Hepatocyte (in vitro differentiated cells): ENCODE data around the gene ZNF689. TPM values are rescaled to one million over a fixed set of nuclear protein-coding genes. Genes with fewer than 3 reads are reported as not detected.

Experiments
- DNase-seq: peaks from one replicate; pipeline ENCODE4 v3.0.0-alpha.2; 2016; ENCODE audit warnings: low spot score
- H2AFZ ChIP-seq: fragments of 200-600 bp; sonication (generic); 2 replicates; pipeline ENCODE4 v1.6.0; 2016; ENCODE audit warnings: antibody characterized with exemption, mild to moderate bottlenecking
- H3K27ac ChIP-seq: fragments of 200-600 bp; sonication (generic); 2 replicates; pipeline ENCODE4 v1.5.1; 2016; ENCODE audit warnings: mild to moderate bottlenecking
- H3K27me3 ChIP-seq: fragments of 200-600 bp; sonication (generic); 2 replicates; pipeline ENCODE4 v1.6.1; 2016
- H3K36me3 ChIP-seq: fragments of 200-600 bp; sonication (generic); replicated peaks from 2 replicates; pipeline ENCODE4 v1.5.1; 2016; ENCODE audit warnings: low read depth; ENCODE audit not compliant: insufficient read depth
- H3K4me1 ChIP-seq: fragments of 200-600 bp; sonication (generic); 2 replicates; pipeline ENCODE4 v1.5.1; 2016; ENCODE audit warnings: mild to moderate bottlenecking, moderate library complexity; ENCODE audit not compliant: insufficient read depth
- H3K4me2 ChIP-seq: fragments of 200-600 bp; sonication (generic); 2 replicates; pipeline ENCODE4 v1.6.0; 2016
- H3K4me3 ChIP-seq: fragments of 200-600 bp; sonication (generic); 2 replicates; pipeline ENCODE4 v1.5.1; 2016; ENCODE audit warnings: mild to moderate bottlenecking
- H3K79me2 ChIP-seq: fragments of 200-600 bp; sonication (generic); 2 replicates; pipeline ENCODE4 v1.6.0; 2017; ENCODE audit warnings: mild to moderate bottlenecking
- H3K9me2 ChIP-seq: fragments of 200-600 bp; sonication (generic); replicated peaks from 2 replicates; pipeline ENCODE4 v1.6.0; 2017; ENCODE audit warnings: mild to moderate bottlenecking; ENCODE audit not compliant: insufficient read depth
- H3K9me3 ChIP-seq: fragments of 200-600 bp; sonication (generic); 2 replicates; pipeline ENCODE4 v1.5.1; 2016; ENCODE audit warnings: low read depth, mild to moderate bottlenecking
- H4K20me1 ChIP-seq: fragments of 200-600 bp; sonication (generic); 2 replicates; pipeline ENCODE4 v1.6.0; 2016; ENCODE audit warnings: mild to moderate bottlenecking; ENCODE audit not compliant: insufficient read depth, poor library complexity, severe bottlenecking
- CTCF ChIP-seq: fragments of 200-600 bp; sonication (generic); IDR thresholded peaks from 2 replicates; pipeline ENCODE4 v1.5.1; 2016; ENCODE audit warnings: antibody characterized with exemption, mild to moderate bottlenecking; ENCODE audit not compliant: poor library complexity
- EZH2 ChIP-seq: fragments of 200-600 bp; sonication (generic); IDR thresholded peaks from 2 replicates; pipeline ENCODE4 v1.6.1; 2016; ENCODE audit warnings: antibody characterized with exemption, mild to moderate bottlenecking, borderline replicate concordance
- EZH2phosphoT487 ChIP-seq: fragments of 200-600 bp; sonication (generic); IDR thresholded peaks from one replicate; pipeline ENCODE4 v1.6.1; 2018; ENCODE audit warnings: antibody characterized with exemption, mild to moderate bottlenecking, low read depth, moderate library complexity; ENCODE audit not compliant: unreplicated experiment, severe bottlenecking
- WGBS: methylation state at CpG from one replicate; pipeline ENCODE4 v1.1.6; 2016; ENCODE audit warnings: low lambda C conversion rate; ENCODE audit errors: missing lambda C conversion rate; 5-methylcytosine and 5-hydroxymethylcytosine counted together
- polyA plus RNA-seq: library from polyadenylated mRNA; unstranded; fragments of >200 nt; fragmentation: Nextera tagmentation; extraction: Ambion mirVana; gene quantifications from 2 replicates; pipeline ENCODE4 v1.2.1, GENCODE V29; 2016
- small RNA-seq: library from RNA; depleted of rRNA; stranded (forward); fragments of <200 nt; gene quantifications from one replicate; pipeline ENCODE3, GENCODE V24; 2014
- total RNA-seq: library from RNA; depleted of rRNA; stranded (reverse); fragments of >200 nt; gene quantifications from 2 replicates; pipeline ENCODE4 v1.2.3, GENCODE V29; 2014

Gene ZNF689
- total and polyA plus RNA-seq, 2 experiments from 2014 or later, result 8.0 to 8.7 TPM

GRCh38 chr16:30553393-30553899 is 56.7 kb downstream of the ZNF689 start:
- H3K9me2 ChIP-seq, result no peaks in the 10 kb centered on the region
- H3K9me3 ChIP-seq, result no peaks in the 10 kb centered on the region
- peaks cover 31% of the 10 kb centered on the region for H3K4me1 ChIP-seq
- H3K36me3 ChIP-seq, result no peaks in the 10 kb centered on the region
- peak overlapping the region; percentile 20 for H3K27ac ChIP-seq
- 98% methylated on average over 2 of the region's 2 CpGs for WGBS
- H2AFZ ChIP-seq, result no peak overlapping the region
- no peaks in the 10 kb centered on the region for H3K27me3 ChIP-seq
- H3K4me3 ChIP-seq, result no peak overlapping the region
- TF ChIP-seq EZH2 (no peak), EZH2phosphoT487 (no peak), CTCF (no peak)
- peaks cover 62% of the 10 kb centered on the region for H3K79me2 ChIP-seq
- H3K4me2 ChIP-seq, result no peak overlapping the region
- DNase-seq, result no peak
- no peaks in the 10 kb centered on the region for H4K20me1 ChIP-seq

GRCh38 chr16:30552956-30553355 is 57.2 kb downstream of the ZNF689 start:
- no peaks in the 10 kb centered on the region for H3K9me3 ChIP-seq
- no peak overlapping the region for H3K4me2 ChIP-seq
- H3K79me2 ChIP-seq, result peaks cover 62% of the 10 kb centered on the region
- H3K27me3 ChIP-seq, result no peaks in the 10 kb centered on the region
- no peak for DNase-seq
- no peaks in the 10 kb centered on the region for H3K36me3 ChIP-seq
- H3K27ac ChIP-seq, result no peak overlapping the region
- peaks cover 34% of the 10 kb centered on the region for H3K4me1 ChIP-seq
- H3K9me2 ChIP-seq, result no peaks in the 10 kb centered on the region
- no peak overlapping the region for H3K4me3 ChIP-seq
- 96% methylated on average over 4 of the region's 4 CpGs for WGBS
- no peak overlapping the region for H2AFZ ChIP-seq
- H4K20me1 ChIP-seq, result no peaks in the 10 kb centered on the region
- TF ChIP-seq EZH2 (no peak), CTCF (no peak), EZH2phosphoT487 (no peak)

Small RNA genes within 50 kb of the gene (small RNA-seq; reads per million reads assigned to genes)
- gene AC093249.1, result not detected
- not detected for gene AC093249.4

Other genes with a start within 250 kb of the ZNF689 start
- 21.4 and 29.3 TPM in 2 replicates for gene TBC1D10B, start 239.9 kb downstream of the ZNF689 start, total RNA-seq
- 33.3 and 37.9 TPM in 2 replicates for gene TBC1D10B, start 239.9 kb downstream of the ZNF689 start, polyA plus RNA-seq
- gene MYL11, start 235.6 kb downstream of the ZNF689 start, total RNA-seq, result 4.0 TPM in 1 of 2 replicates, not detected in the other
- gene MYL11, start 235.6 kb downstream of the ZNF689 start, polyA plus RNA-seq, result 2.2 and 5.3 TPM in 2 replicates
- gene SEPTIN1, start 227.8 kb downstream of the ZNF689 start, total RNA-seq, result not detected in 2 replicates
- gene SEPTIN1, start 227.8 kb downstream of the ZNF689 start, polyA plus RNA-seq, result 1.5 and 2.3 TPM in 2 replicates
- 7.7 and 8.0 TPM in 2 replicates for gene ZNF48, start 215.0 kb downstream of the ZNF689 start, total RNA-seq
- 6.1 and 7.1 TPM in 2 replicates for gene ZNF48, start 215.0 kb downstream of the ZNF689 start, polyA plus RNA-seq
- 12.4 and 18.7 TPM in 2 replicates for gene ZNF771, start 202.8 kb downstream of the ZNF689 start, total RNA-seq
- 23.6 and 25.2 TPM in 2 replicates for gene ZNF771, start 202.8 kb downstream of the ZNF689 start, polyA plus RNA-seq
- gene DCTPP1, start 180.4 kb downstream of the ZNF689 start, total RNA-seq, result 25.9 and 33.8 TPM in 2 replicates
- gene DCTPP1, start 180.4 kb downstream of the ZNF689 start, polyA plus RNA-seq, result 36.3 and 47.2 TPM in 2 replicates
- gene SEPHS2, start 164.5 kb downstream of the ZNF689 start, total RNA-seq, result 36.1 and 51.3 TPM in 2 replicates
- 69.2 and 81.0 TPM in 2 replicates for gene SEPHS2, start 164.5 kb downstream of the ZNF689 start, polyA plus RNA-seq
- 1.5 and 3.4 TPM in 2 replicates for gene ITGAL, start 137.6 kb downstream of the ZNF689 start, total RNA-seq
- 0.95 and 1.1 TPM in 2 replicates for gene ITGAL, start 137.6 kb downstream of the ZNF689 start, polyA plus RNA-seq
- gene ZNF768, start 83.8 kb downstream of the ZNF689 start, total RNA-seq, result 37.6 and 44.1 TPM in 2 replicates
- gene ZNF768, start 83.8 kb downstream of the ZNF689 start, polyA plus RNA-seq, result 19.9 and 25.2 TPM in 2 replicates
- 11.1 and 13.4 TPM in 2 replicates for gene ZNF747, start 75.5 kb downstream of the ZNF689 start, total RNA-seq
- gene ZNF747, start 75.5 kb downstream of the ZNF689 start, polyA plus RNA-seq, result 9.9 and 10.5 TPM in 2 replicates
- gene ZNF764, start 52.0 kb downstream of the ZNF689 start, total RNA-seq, result 9.8 and 13.8 TPM in 2 replicates
- 12.1 and 12.5 TPM in 2 replicates for gene ZNF764, start 52.0 kb downstream of the ZNF689 start, polyA plus RNA-seq
- 7.1 and 9.8 TPM in 2 replicates for gene ZNF688, start 38.7 kb downstream of the ZNF689 start, total RNA-seq
- 21.0 and 21.3 TPM in 2 replicates for gene ZNF688, start 38.7 kb downstream of the ZNF689 start, polyA plus RNA-seq
- gene ZNF785, start 24.7 kb downstream of the ZNF689 start, total RNA-seq, result 10.8 and 11.7 TPM in 2 replicates
- 7.3 and 10.0 TPM in 2 replicates for gene ZNF785, start 24.7 kb downstream of the ZNF689 start, polyA plus RNA-seq
- gene PRR14, start 40.6 kb upstream of the ZNF689 start, total RNA-seq, result 6.6 and 8.1 TPM in 2 replicates
- gene PRR14, start 40.6 kb upstream of the ZNF689 start, polyA plus RNA-seq, result 18.7 and 20.0 TPM in 2 replicates
- 18.5 and 22.9 TPM in 2 replicates for gene FBRS, start 48.0 kb upstream of the ZNF689 start, total RNA-seq
- gene FBRS, start 48.0 kb upstream of the ZNF689 start, polyA plus RNA-seq, result 22.1 and 25.5 TPM in 2 replicates
- 9.6 and 15.3 TPM in 2 replicates for gene SRCAP, start 88.8 kb upstream of the ZNF689 start, total RNA-seq
- gene SRCAP, start 88.8 kb upstream of the ZNF689 start, polyA plus RNA-seq, result 29.3 and 33.6 TPM in 2 replicates
- 27.5 and 28.0 TPM in 2 replicates for gene PHKG2, start 138.0 kb upstream of the ZNF689 start, total RNA-seq
- gene PHKG2, start 138.0 kb upstream of the ZNF689 start, polyA plus RNA-seq, result 39.5 and 45.6 TPM in 2 replicates
- gene CFAP119, start 151.7 kb upstream of the ZNF689 start, total RNA-seq, result 1.3 and 5.0 TPM in 2 replicates
- 4.2 and 6.1 TPM in 2 replicates for gene CFAP119, start 151.7 kb upstream of the ZNF689 start, polyA plus RNA-seq
- 63.5 and 75.3 TPM in 2 replicates for gene RNF40, start 151.9 kb upstream of the ZNF689 start, total RNA-seq
- gene RNF40, start 151.9 kb upstream of the ZNF689 start, polyA plus RNA-seq, result 70.4 and 75.6 TPM in 2 replicates
- 12.2 and 15.6 TPM in 2 replicates for gene ZNF629, start 176.8 kb upstream of the ZNF689 start, total RNA-seq
- 7.7 and 8.7 TPM in 2 replicates for gene ZNF629, start 176.8 kb upstream of the ZNF689 start, polyA plus RNA-seq